Measurements from ENCODE around the gene PA2G4.
"Not testable (repeated sequence)": the region's sequence is repeated elsewhere in the genome, so short reads cannot be mapped to it uniquely, and the experiment has no call there.

Gene PA2G4

DNA sequence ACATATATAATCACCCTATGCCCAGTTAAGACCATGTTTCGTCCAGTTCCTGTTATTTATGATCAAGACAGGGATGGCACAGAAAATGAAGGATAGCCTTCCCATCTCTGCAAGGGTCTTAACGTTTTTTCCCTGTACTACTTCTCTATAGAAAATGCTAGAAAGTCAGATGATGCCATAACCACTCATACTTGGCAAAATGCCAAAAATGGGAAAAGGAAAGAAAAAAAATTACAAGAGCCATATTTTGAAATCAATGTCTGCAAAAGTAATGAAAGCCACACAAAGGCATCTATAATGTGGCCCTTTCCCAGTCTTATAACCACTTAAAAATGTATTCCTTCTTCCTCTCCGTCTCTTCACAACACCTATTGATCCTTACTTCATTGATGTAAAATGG, 46.2 kb downstream of the PA2G4 start:
- no peak for TF ChIP-seq POLR2AphosphoS5 (IDR thresholded peaks at IDR 0.05; ENCODE audit: low read depth, low read length)
- no peak for TF ChIP-seq POLR2A (IDR thresholded peaks at IDR 0.05; ENCODE audit: low read depth, low read length)
- TF ChIP-seq TAF1 (IDR thresholded peaks at IDR 0.05; ENCODE audit: borderline replicate concordance, low read depth, low read length): no peak
- DNase-seq (ENCODE audit: insufficient read length) (no peak), FAIRE-seq (no peak)

DNA sequence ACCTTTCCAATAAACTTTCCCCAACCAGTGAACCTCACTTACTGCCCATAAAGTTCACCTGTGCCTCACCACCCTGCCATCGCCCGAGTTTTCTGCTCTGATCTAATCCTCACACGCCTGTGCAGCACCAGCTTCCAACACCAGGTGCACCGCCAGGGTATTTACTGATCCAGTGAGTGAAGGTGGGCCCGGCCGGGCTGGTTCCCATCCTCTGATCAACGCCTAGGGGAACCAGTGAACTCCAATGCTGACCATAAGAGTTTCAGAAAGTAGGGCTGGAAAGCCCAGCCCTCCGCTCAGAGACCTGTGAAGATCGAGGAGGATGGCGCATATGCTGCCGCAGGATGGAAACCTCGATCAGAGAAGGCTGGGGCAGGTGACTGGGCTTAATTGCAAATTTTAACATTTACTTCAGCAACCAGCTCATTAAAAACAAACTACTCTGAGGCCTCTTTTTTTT, 47.3 kb downstream of the PA2G4 start:
- DNase-seq (ENCODE audit: insufficient read length) (peak; percentile 61), FAIRE-seq (no peak)
- TF ChIP-seq POLR2AphosphoS5 (IDR thresholded peaks at IDR 0.05; ENCODE audit: low read depth, low read length) (no peak), TAF1 (IDR thresholded peaks at IDR 0.05; ENCODE audit: borderline replicate concordance, low read depth, low read length) (no peak; the same call in 1 of the 2 replicates), POLR2A (IDR thresholded peaks at IDR 0.05; ENCODE audit: low read depth, low read length) (no peak)

DNA sequence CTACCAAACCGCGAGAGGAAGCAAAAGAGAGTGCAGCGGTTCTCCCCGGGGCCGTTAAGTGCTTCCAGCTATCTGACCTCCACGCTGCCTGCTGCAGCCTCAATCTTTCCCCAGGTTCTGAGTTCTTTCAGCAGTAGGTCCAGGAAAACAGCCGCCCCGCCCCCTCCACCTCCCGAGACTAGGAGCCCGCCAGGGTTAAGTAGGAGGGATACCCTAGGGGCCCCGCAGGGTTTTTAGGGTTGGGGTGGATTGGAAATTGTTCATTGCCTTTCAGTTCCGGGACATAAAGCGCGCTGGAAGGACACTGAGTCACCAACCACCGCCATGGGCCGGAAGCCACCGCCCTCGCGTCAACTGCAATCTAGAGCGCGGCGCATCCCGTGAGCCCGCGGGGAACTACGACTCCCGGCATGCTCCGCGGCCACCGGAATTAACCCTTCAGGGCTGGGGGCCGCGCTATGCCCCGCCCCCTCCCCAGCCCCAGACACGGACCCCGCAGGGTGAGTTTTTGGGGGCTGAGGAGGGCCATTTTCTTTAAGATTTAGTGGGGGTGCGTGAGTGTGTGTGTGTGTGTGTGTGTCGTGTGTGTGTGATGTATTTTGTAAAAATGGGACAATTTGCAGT, 47.9 kb downstream of the PA2G4 start, which contains the start of gene MYL6B:
TSS of gene MYL6B (plus strand) at position 456 of the 624 bp plus-strand sequence. CDS start 1,332 bp downstream, outside the sequence.
- DNase-seq (ENCODE audit: insufficient read length) (peak; percentile 93), FAIRE-seq (peak; percentile 87)
- TF ChIP-seq TAF1 (IDR thresholded peaks at IDR 0.05; ENCODE audit: borderline replicate concordance, low read depth, low read length): peak; percentile 37; the same call in 1 of the 2 replicates
- peak; percentile 72 for TF ChIP-seq POLR2A (IDR thresholded peaks at IDR 0.05; ENCODE audit: low read depth, low read length)
- TF ChIP-seq POLR2AphosphoS5 (IDR thresholded peaks at IDR 0.05; ENCODE audit: low read depth, low read length): no peak

DNA sequence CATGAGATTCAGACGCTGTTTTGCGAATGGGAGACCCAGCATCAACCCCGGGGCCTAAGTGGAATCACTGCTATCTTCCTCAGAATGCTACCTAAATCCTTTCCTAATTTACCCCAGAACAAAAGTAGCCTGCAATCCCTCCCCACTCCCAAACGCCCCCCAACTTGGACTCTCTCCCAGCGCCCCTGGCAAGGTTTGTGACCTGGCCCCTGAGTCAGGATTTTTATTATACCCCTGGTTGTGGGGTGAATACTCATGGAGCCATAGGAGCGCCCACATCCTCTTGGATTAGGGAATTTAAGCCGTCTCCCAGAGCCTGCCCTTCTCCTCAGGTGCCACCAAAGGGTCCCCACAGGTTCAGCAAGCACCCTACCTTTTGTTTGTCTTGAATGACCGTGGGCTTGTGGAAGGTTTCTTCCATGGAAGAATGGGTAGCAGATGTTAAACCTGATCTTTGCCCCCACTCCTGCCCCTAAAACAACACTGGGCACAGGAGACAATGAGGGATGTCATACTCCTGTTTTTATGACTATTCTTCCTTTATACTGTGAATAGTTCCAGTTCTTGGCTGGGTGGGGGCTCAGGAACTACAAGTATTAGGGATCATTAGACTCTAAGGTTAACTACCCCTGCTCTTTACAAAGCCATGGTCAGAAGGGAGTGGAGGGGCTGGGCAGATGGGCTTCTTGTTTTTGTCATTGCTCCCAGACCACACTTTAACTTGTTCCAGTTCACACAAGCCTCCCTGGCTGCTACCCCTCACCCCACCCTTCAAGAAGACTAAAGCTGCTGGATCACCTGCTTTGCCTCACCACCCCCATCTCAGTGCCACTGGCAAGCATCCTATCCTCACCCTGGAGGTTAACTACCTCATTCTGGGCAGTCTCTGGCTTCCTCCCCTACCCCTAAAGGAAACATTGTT, 48.7 kb downstream of the PA2G4 start:
- no peak for FAIRE-seq
- TF ChIP-seq POLR2AphosphoS5 (IDR thresholded peaks at IDR 0.05; ENCODE audit: low read depth, low read length): no peak
- TF ChIP-seq POLR2A (IDR thresholded peaks at IDR 0.05; ENCODE audit: low read depth, low read length): no peak
- TF ChIP-seq TAF1 (IDR thresholded peaks at IDR 0.05; ENCODE audit: borderline replicate concordance, low read depth, low read length): no peak
- no peak for DNase-seq (ENCODE audit: insufficient read length)

DNA sequence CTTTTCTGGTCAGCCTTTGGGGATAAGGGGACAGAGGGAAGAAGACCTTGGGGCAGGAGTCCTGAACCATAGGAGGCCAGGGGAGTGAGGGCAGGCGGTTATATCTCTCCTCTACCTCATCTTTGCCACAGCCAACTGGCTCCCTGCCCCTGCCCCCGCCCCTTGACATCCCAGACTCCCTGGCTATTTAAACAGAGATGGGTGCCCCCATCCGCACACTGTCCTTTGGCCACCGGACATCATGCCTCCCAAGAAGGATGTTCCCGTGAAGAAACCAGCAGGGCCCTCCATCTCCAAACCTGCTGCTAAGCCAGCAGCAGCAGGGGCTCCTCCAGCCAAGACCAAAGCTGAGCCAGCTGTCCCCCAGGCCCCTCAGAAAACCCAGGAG, 49.3 kb downstream of the PA2G4 start:
- no peak for TF ChIP-seq POLR2A (IDR thresholded peaks at IDR 0.05; ENCODE audit: low read depth, low read length)
- no peak for TF ChIP-seq TAF1 (IDR thresholded peaks at IDR 0.05; ENCODE audit: borderline replicate concordance, low read depth, low read length)
- TF ChIP-seq POLR2AphosphoS5 (IDR thresholded peaks at IDR 0.05; ENCODE audit: low read depth, low read length): no peak
- FAIRE-seq (no peak), DNase-seq (ENCODE audit: insufficient read length) (no peak)

DNA sequence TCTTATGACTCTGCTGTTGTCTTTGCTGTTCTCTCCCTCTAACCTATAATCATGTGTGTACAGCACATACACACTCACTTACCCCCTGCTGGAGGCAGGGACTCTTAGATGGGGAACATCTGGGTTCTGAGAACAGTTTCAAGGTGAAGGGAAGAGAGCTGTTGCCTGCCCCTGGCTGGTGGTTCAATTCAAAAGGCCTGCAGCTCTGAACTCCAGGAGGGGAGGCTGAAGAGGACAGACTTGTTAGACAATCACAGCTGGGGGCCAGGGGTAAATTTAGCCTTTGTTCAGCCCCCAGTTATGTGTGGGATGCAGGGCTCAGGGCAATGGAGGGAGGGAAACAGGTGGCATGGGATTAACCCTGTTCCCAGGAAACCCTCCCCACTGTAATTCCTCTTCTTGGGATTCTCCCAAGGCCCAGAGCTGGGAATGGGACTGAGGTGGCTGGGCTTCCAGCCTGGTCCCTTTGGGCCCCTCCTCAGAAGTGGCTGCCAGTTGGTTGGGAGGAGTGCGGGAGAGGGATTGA, 50.0 kb downstream of the PA2G4 start:
- FAIRE-seq: no peak
- TF ChIP-seq TAF1 (IDR thresholded peaks at IDR 0.05; ENCODE audit: borderline replicate concordance, low read depth, low read length) (no peak), POLR2A (IDR thresholded peaks at IDR 0.05; ENCODE audit: low read depth, low read length) (no peak), POLR2AphosphoS5 (IDR thresholded peaks at IDR 0.05; ENCODE audit: low read depth, low read length) (no peak)
- DNase-seq (ENCODE audit: insufficient read length): no peak

DNA sequence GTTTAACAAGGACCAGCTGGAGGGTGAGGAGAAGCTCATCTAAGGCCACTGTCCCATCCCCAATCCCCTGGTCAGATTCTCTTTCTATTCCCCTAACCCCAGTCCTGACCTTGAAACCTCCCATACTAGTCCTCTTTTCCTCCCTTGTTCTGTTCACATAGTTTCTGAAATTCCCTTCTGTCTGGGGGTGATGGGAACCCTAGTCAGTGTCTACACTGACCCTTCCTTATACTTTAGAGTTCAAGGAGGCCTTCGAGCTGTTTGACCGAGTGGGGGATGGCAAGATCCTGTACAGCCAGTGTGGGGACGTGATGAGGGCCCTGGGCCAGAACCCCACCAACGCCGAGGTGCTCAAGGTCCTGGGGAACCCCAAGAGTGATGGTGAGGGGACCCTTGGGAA, 50.5 kb downstream of the PA2G4 start:
- DNase-seq (ENCODE audit: insufficient read length) (no peak), FAIRE-seq (no peak)
- TF ChIP-seq POLR2AphosphoS5 (IDR thresholded peaks at IDR 0.05; ENCODE audit: low read depth, low read length): no peak
- no peak for TF ChIP-seq POLR2A (IDR thresholded peaks at IDR 0.05; ENCODE audit: low read depth, low read length)
- no peak for TF ChIP-seq TAF1 (IDR thresholded peaks at IDR 0.05; ENCODE audit: borderline replicate concordance, low read depth, low read length)

DNA sequence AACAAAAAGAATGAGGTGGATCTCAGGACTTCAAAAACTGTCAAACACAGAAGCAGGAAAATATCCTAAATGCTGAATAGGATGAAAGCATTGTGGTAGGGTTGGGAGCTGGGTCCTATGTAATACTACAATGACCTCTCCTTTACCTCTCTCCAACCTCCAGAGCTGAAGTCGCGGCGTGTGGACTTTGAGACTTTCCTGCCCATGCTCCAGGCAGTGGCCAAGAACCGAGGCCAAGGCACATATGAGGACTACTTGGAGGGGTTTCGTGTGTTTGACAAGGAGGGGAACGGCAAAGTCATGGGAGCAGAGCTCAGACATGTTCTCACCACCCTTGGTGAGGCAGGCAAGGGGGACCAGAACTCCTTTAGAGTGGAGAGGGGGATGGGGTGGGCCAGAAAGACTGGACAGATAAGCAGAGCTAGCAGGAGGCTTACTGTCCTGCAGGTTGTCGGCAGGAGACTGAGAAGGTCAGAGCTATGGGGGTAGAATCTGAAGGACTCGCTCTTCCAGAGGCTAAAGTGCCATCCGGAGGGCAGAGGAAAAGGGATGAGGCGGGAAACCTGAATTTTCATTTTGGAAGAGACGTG, 51.0 kb downstream of the PA2G4 start:
- TF ChIP-seq TAF1 (IDR thresholded peaks at IDR 0.05; ENCODE audit: borderline replicate concordance, low read depth, low read length) (no peak), POLR2A (IDR thresholded peaks at IDR 0.05; ENCODE audit: low read depth, low read length) (no peak), POLR2AphosphoS5 (IDR thresholded peaks at IDR 0.05; ENCODE audit: low read depth, low read length) (no peak)
- DNase-seq (ENCODE audit: insufficient read length) (no peak), FAIRE-seq (no peak)

DNA sequence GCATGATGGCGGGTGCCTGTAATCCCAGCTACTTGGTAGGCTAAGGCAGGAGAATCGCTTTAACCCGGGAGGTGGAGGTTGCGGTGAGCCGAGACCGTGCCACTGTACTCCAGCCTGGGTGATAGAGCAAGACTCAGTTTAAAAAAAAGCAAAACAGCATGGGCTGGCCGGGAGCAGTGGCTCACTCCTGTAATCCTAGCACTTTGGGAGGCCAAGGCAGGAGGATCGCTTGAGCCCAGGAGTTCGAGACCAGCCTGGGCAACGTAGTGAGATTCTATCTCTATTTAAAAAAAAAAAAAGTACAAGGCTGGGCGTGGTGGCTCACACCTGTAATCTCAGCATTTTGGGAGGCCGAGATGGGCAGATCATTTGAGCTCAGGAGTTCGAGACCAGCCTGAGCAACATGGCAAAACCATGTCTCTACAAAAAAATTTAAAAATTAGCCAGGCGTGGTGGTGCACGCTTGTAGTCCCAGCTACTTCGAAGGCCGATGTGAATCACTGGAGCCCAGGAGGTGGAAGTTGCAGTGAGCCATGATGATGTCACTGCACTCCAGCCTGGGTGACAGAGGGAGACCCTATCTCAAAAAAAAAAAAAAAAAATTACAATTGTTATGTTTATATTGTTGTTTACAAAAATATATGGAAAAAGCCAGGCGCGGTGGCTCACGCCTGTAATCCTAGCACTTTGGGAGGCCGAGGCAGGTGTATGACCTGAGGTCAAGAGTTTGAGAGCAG, 52.3 kb downstream of the PA2G4 start:
- DNase-seq (ENCODE audit: insufficient read length); FAIRE-seq: not testable (repeated sequence)

DNA sequence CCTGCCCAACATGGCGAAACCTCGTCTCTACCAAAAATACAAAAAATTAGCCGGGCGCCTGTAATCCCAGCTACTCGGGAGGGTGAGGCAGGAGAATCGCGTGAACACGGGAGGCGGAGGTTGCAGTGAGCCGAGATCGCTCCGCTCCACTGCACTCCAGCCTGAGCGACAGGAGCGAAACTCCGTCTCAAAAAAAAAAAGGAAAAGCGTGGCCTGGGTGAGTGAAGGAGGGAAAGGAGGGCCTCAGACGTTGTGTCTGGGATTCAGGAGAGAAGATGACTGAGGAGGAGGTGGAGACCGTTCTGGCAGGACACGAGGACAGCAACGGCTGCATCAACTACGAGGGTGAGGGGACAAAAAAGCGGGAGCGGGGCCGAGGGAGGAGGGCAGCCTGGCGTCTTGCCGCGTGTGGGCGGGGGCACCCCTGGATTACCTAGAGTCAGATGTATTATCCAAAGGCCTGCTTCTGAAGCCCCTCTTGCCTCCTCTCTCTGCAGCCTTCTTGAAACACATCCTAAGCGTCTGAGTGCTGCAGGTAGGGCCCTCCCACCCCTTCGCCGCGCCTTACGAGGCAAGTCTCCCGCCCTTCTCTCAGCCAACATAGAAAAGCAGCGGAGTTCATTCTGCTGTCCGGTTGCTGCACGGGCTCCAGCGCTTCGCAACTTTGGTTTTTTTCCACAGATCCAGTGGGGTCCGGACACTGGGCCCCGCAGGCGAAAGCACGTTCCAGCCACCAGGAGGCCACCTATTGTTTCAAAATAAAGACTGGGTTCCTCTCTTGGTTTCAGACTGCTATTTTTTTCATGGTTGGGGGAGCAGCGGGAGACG, 53.1 kb downstream of the PA2G4 start:
- TF ChIP-seq TAF1 (IDR thresholded peaks at IDR 0.05; ENCODE audit: borderline replicate concordance, low read depth, low read length): peak; percentile 62; the same call in 1 of the 2 replicates
- no peak for TF ChIP-seq POLR2AphosphoS5 (IDR thresholded peaks at IDR 0.05; ENCODE audit: low read depth, low read length)

More for the DNA sequence above, 53.1 kb downstream of the PA2G4 start:
- peak; percentile 64 for DNase-seq (ENCODE audit: insufficient read length)
- FAIRE-seq: peak; percentile 53

Data from GM12892 (cell line).